GM23338 (cell line): ENCODE results near the gene KPNA4.

Experiments
- CREB1 ChIP-seq: fragments of 250-450 bp; sonication (Bioruptor Pico); IDR thresholded peaks from 2 replicates; pipeline ENCODE4 v1.5.0; 2020; ENCODE audit warnings: low read depth, mild to moderate bottlenecking, moderate library complexity
- CTCF ChIP-seq, 2 experiments: fragments of 200-600 bp in 1 of 2; sonication (generic) in 1 of 2; conservative IDR thresholded peaks; 2 replicates each; pipeline versions ENCODE4 v1.5.1 to v1.6.1; 2016 to 2017; ENCODE audit warnings: antibody characterized with exemption in 2 of 2, low read depth in 2 of 2, mild to moderate bottlenecking in 2 of 2, moderate library complexity in 1 of 2
- ETS1 ChIP-seq: IDR thresholded peaks from 2 replicates; pipeline ENCODE4 v1.6.1; 2016; ENCODE audit warnings: antibody characterized with exemption
- EZH2 ChIP-seq: fragments of 200-600 bp; sonication (generic); IDR thresholded peaks from one replicate; pipeline ENCODE4 v1.8.0; 2017; ENCODE audit warnings: antibody characterized with exemption, mild to moderate bottlenecking, low read depth; ENCODE audit not compliant: unreplicated experiment
- EZH2phosphoT487 ChIP-seq: fragments of 200-600 bp; sonication (generic); IDR thresholded peaks from one replicate; pipeline ENCODE4 v1.8.1; 2018; ENCODE audit warnings: antibody characterized with exemption; ENCODE audit not compliant: unreplicated experiment
- JUNB ChIP-seq: IDR thresholded peaks from one replicate; pipeline ENCODE4 v1.6.1; 2016; ENCODE audit warnings: antibody characterized with exemption; ENCODE audit not compliant: unreplicated experiment
- NANOG ChIP-seq: IDR thresholded peaks from 2 replicates; pipeline ENCODE4 v1.6.1; 2016; ENCODE audit warnings: antibody characterized with exemption, borderline replicate concordance
- POLR2AphosphoS5 ChIP-seq: IDR thresholded peaks from 2 replicates; pipeline ENCODE4 v1.6.1; 2016; ENCODE audit warnings: antibody characterized with exemption, low read depth
- ZNF114 ChIP-seq: fragments of 250-450 bp; sonication (Bioruptor Pico); IDR thresholded peaks from 2 replicates; pipeline ENCODE4 v1.5.0; 2020; ENCODE audit warnings: mild to moderate bottlenecking, moderate library complexity
- ZNF331 ChIP-seq: fragments of 250-450 bp; sonication (Bioruptor Pico); IDR thresholded peaks from 2 replicates; pipeline ENCODE4 v1.5.0; 2020; ENCODE audit warnings: low read depth, mild to moderate bottlenecking, moderate library complexity
- TF ChIP-seq, protein P1 (sequence below): IDR thresholded peaks from one replicate; pipeline ENCODE4 v1.6.1; 2018; ENCODE audit warnings: antibody characterized with exemption; ENCODE audit not compliant: unreplicated experiment

GRCh38 chr3:160482796-160483195 lies 82.6 kb downstream of the KPNA4 start:
- TF ChIP-seq EZH2phosphoT487 (no peak), CTCF (conservative IDR thresholded peaks at IDR 0.05; ENCODE audit: low read depth in 2 of 2) (no peak), POLR2AphosphoS5 (no peak), CREB1 (CRISPR knock-in tag) (no peak), EZH2 (no peak), JUNB (no peak), ETS1 (no peak), ZNF331 (CRISPR knock-in tag) (no peak), NANOG (no peak), ZNF114 (CRISPR knock-in tag) (no peak)
- TF ChIP-seq, protein P1, sequence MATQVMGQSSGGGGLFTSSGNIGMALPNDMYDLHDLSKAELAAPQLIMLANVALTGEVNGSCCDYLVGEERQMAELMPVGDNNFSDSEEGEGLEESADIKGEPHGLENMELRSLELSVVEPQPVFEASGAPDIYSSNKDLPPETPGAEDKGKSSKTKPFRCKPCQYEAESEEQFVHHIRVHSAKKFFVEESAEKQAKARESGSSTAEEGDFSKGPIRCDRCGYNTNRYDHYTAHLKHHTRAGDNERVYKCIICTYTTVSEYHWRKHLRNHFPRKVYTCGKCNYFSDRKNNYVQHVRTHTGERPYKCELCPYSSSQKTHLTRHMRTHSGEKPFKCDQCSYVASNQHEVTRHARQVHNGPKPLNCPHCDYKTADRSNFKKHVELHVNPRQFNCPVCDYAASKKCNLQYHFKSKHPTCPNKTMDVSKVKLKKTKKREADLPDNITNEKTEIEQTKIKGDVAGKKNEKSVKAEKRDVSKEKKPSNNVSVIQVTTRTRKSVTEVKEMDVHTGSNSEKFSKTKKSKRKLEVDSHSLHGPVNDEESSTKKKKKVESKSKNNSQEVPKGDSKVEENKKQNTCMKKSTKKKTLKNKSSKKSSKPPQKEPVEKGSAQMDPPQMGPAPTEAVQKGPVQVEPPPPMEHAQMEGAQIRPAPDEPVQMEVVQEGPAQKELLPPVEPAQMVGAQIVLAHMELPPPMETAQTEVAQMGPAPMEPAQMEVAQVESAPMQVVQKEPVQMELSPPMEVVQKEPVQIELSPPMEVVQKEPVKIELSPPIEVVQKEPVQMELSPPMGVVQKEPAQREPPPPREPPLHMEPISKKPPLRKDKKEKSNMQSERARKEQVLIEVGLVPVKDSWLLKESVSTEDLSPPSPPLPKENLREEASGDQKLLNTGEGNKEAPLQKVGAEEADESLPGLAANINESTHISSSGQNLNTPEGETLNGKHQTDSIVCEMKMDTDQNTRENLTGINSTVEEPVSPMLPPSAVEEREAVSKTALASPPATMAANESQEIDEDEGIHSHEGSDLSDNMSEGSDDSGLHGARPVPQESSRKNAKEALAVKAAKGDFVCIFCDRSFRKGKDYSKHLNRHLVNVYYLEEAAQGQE, result no peak
